ENCODE results near the gene MGST2.

Gene MGST2

DNA sequence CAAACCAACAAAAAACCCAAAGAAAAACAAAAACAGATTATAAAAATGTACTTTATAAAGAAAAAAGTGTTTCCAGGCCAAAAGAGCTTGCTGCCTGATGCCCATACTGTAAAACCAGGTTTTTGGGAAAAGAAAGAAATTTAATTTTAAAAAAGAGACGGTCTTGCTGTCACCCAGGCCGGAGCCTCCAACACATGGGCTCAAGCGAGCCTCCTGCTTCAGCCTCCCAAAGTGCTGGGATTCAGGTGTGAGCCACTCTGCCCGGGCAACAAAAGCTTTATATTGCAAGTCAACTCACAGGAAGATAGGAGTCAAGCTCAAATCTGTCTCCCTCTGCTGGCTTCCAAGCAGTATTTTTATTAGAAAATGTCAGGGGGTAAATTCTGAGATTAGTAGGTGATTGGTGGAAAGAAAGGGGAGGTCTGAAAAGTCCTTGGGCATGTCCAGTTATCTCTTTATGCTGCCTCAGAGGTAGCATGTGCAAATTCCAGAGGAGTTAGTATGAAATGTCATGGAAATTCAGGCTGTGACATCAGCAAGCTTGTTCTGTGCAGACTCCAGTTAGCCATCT, 39.4 kb downstream of the MGST2 start:
- no peak for DNase-seq (ENCODE audit: low read depth in 2 of 2)

DNA sequence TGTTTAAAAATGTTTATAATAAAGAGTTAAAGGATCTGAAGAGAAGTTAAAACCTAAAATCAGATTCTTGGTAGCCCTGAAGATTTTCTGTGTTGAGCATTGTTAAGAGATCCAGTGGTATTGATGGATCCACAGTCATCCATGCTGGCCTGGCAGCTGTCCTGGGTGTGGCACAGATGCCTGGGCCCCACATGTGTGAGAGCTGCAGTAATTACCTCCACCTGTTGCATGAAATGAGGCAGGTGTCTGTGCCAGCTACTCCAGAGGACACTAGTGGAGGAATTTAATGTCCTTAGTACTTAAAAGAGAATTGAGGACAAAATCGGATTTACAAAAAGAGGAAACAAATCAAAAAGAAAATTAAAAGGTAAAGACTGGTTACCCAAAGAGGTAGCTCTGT, 44.0 kb downstream of the MGST2 start:
- no peak for DNase-seq (ENCODE audit: low read depth in 2 of 2)

GRCh38 chr4:139710073-139710472, 44.5 kb downstream of the MGST2 start:
- no peak for DNase-seq (ENCODE audit: low read depth in 2 of 2)

DNA sequence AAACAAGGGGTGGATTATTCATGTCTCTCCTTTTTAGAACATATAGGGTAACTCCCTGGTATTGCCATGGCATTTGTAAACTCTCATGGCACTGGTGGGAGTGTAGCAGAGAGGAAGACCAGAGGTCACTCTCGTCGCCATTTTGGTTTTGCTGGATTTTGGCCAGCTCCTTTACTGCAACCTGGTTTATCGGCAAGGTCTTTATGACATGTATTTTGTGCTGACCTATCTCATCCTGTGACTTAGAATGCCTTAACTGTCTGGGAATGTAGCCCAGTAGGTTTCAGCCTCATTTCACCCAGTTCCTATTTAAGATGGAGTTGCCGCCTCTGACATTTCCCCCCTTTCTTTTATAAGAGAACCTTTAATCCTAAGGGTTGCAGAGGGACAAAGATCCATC, 45.8 kb downstream of the MGST2 start:
- DNase-seq (ENCODE audit: low read depth in 2 of 2), result no peak

DNA sequence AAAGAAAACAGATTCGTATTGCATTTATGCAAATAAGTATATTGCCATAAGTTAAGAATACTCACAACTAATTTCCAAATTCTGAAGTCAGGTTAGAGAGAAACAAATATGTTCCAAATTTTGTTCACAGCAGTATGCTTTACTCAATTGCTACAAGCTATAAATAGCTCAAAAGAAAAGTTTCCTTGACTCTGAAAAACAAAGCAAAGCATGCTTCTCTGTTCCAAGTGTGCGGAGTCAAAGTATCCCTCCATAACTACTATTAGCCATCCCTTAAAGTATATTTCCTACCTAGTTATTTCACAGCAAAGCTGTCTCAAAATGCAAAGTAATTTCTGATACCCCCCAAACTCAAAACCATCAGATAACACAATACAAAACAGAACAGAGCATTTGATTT, 47.3 kb downstream of the MGST2 start:
- DNase-seq (ENCODE audit: low read depth in 2 of 2), result no peak

DNA sequence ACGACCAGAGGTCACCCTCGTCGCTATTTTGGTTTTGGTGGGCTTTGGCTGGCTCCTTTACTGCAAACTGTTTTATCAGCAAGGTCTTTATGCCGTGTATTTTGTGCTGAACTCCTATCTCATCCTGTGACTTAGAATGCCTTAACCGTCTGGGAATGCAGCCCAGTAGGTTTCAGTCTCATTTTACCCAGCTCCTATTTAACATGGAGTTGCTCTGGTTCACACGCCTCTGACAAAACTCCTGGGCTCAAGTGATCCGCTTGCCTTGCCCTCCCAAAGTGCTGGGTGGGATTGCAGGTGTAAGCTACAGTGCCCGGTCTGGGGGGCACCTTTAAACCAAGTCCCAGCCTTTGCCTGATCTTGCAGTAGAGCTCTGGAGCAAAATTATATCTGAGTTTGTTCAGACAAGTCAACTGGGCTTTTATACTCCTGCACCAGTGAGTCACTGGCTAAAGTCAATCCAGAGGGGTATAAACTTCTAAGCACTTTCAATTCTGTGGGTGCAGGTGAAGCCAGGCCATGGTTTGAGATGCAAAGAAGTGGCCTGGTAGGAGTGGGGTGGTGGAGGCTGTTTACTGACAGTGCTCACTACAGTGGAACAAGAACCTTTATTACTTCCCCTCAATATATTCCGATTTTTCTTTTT, 50.2 kb downstream of the MGST2 start:
- DNase-seq (ENCODE audit: low read depth in 2 of 2), result no peak

GRCh38 chr4:139718358-139718757, 52.7 kb downstream of the MGST2 start:
- DNase-seq (ENCODE audit: low read depth in 2 of 2), result no peak

- DNase-seq (ENCODE audit: low read depth in 2 of 2), result no peak
Measured at GRCh38 chr4:139718833-139719232, 53.2 kb downstream of the MGST2 start.

DNA sequence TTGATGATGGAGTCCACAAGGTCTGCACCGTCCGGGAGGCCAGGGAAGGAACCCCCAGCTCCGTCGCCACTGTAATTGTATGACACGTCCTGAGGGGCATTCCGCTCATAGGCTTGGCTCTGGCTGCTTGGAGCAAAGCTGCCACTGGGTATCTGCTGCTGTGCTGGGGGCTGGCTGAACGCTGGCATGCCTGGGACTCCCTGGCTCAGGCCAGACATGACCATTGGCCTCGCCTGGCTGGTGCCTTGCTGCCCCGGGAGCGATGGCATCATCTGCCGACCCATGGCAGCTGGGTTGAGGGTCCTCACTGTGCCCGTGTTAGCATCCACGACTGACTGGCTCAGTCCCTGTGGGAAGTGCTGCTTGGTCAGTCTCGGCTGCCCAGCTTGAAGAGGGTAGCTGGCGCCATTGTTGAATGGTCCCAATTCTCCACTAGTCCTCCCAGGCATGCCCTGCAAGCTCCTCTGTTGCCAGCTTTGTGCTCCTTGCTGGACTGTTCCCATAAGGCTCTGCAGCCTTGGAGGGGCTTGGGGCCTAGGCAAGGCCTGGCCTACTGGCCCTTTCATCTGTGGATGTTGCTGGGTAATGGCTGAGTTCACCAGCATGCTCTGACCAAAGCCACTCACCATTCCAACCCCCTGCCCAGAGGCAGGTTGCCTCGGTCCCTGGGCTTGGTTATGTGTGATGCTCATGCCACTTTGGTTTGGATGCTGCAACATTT, 53.9 kb downstream of the MGST2 start:
- DNase-seq (ENCODE audit: low read depth in 2 of 2), result no peak

DNA sequence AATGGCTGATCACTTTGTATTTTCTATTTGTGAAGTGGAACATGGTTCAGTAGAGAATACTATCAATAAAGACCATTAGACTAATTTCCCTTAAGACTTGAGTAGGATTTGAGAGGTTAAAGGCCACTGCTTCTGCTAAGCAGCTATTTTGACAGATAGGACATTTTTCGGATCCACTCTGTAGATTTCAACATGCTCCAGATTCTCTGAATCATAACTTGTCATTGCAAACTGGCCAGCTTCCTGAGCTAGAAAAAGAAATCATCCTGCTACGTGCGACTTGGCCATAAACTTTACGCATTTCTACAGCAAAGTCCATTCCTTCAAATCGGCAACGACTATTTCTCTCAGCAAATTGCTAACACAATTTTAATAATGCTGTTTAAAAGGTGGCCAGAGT, 55.2 kb downstream of the MGST2 start:
- no peak for DNase-seq (ENCODE audit: low read depth in 2 of 2)

GRCh38 chr4:139721789-139722188, 56.2 kb downstream of the MGST2 start:
- DNase-seq (ENCODE audit: low read depth in 2 of 2), result no peak

GRCh38 chr4:139725236-139725635, 59.6 kb downstream of the MGST2 start:
- DNase-seq (ENCODE audit: low read depth in 2 of 2), result no peak

- no peak for DNase-seq (ENCODE audit: low read depth in 2 of 2)
Measured at GRCh38 chr4:139726615-139727014, 61.0 kb downstream of the MGST2 start.

GRCh38 chr4:139728146-139728545, 62.5 kb downstream of the MGST2 start:
- DNase-seq (ENCODE audit: low read depth in 2 of 2), result no peak

GRCh38 chr4:139728840-139729239, 63.2 kb downstream of the MGST2 start:
- DNase-seq (ENCODE audit: low read depth in 2 of 2), result no peak

DNA sequence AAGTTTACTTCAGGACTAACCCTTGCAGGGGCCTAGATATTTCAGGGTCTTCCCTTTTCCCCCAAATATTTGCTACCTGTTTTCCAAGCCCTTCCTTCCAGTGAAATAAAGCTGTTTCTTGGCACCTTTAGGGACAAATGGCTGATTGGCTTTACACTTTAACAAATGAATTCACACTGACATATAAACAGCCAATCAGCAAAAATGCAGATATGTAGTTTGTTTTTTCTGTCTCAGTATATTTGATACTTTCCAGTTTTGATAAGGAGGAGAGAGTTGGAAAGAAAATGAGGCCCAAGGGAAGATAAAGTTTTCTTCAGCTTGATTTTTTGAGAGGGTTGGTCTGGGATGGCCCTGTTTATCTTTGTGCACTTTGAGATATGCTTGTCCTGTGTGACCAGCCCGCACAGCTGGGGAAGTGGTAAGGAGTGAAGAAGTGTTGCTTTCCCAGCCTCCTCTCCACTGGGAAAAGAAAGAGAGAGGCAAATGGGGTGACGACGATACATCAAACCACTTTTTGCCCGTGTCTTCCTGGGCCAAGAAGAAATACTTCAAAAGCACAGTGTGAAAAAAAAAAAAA, 67.5 kb downstream of the MGST2 start:
- no peak for DNase-seq (ENCODE audit: low read depth in 2 of 2)

GRCh38 chr4:139734201-139734874, 68.7 kb downstream of the MGST2 start:
- no peak for DNase-seq (ENCODE audit: low read depth in 2 of 2)

GRCh38 chr4:139734875-139735380, 69.3 kb downstream of the MGST2 start:
- DNase-seq (ENCODE audit: low read depth in 2 of 2), result peak in 1 of 2 donors; percentile 25

DNA sequence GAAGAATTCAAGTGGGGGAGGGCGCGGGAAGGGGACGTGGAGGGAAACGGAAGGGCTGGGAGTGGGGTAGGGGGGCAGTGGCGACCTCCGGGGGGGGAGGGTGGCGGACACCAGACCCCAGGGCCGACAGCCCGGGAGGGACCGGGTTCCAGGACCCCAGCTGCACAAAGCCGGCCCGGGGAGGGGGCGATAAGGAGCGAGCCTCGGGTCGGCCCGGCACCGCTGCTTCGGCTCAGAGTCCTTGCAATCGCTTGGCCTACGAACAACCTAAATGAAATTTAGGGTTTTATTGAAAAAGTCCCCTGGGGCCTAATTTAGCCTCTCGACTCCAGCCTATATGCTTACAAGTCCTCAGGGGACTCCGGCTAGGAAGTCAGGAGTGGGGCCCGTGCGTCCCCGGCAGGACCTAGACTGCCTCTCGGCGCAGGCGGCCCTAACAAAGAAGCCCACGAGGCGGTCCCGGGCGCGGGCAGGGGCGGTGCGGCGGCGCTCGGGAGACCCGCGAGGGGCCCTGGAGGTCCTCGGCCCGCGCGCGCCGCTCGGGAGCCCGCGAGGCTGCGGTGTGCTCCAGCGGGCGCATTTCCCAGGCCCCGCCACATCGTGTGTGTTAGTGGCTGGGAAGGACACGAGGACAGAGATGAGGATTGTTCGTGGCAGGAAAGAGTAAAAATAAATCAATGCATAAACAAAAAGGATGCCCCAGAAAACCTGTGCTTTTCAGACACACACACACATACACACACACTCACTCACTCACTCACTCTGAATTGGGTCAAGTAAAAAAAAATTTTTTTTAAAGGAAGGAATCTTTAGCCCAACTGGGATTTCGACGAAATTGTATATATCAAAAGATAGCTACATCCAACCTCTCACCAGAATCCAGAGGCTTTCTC, 70.0 kb downstream of the MGST2 start:
- no peak for DNase-seq (ENCODE audit: low read depth in 2 of 2)

DNA sequence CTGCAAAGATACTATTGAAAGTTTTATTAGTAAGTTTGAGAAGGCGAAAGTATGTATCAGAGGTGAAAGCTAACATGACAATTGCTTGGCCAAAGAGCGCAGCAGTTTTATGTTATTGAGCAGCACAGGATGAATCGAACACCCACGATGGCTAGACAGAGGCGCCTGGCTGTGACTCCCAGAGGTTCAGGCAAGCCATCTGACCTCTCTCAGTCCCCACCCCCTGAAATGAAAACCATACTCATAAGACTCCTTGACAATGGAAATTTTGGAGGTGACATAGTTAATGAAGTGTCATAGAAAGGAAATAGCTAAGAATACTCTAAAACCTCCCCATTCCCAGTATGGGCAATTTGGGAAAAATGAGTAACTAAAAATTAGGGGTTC, 70.6 kb downstream of the MGST2 start:
- no peak for DNase-seq (ENCODE audit: low read depth in 2 of 2)

GRCh38 chr4:139736661-139737060, 71.0 kb downstream of the MGST2 start:
- no peak for DNase-seq (ENCODE audit: low read depth in 2 of 2)

Data from stimulated activated CD4-positive, alpha-beta T cell treated with anti-CD3 and anti-CD28 coated beads, Interleukin-1b, Interleukin-23, amount 100 ng/mL, for 1 hour (primary cell).